HG03060 (cell line): ENCODE data around the gene FAM25A.

Experiments
- ATAC-seq: cut with Tn5 transposase; IDR thresholded peaks from one replicate; pipeline ENCODE4 v1.9.1; 2021; ENCODE audit warnings: low read depth, moderate number of reproducible peaks; ENCODE audit not compliant: unreplicated experiment

Gene FAM25A

GRCh38 chr10:87058171-87058570 is 38.1 kb downstream of the FAM25A start:
- ATAC-seq: no peak

GRCh38 chr10:87059401-87059800 is 39.3 kb downstream of the FAM25A start:
- ATAC-seq: no peak

- no peak for ATAC-seq
Measured at GRCh38 chr10:87060280-87060928, 40.3 kb downstream of the FAM25A start.

- no peak for ATAC-seq
Measured at GRCh38 chr10:87064651-87065050, 44.6 kb downstream of the FAM25A start.

GRCh38 chr10:87066178-87066577 is 46.1 kb downstream of the FAM25A start:
- ATAC-seq: no peak

- no peak for ATAC-seq
Measured at GRCh38 chr10:87066865-87067264, 46.8 kb downstream of the FAM25A start.

GRCh38 chr10:87068281-87068680 is 48.2 kb downstream of the FAM25A start:
- no peak for ATAC-seq

GRCh38 chr10:87072449-87072848 is 52.4 kb downstream of the FAM25A start:
- no peak for ATAC-seq
